ENCODE measurements around the gene EIF3A.
"Not testable (repeated sequence)": the region's sequence is repeated elsewhere in the genome, so short reads cannot be mapped to it uniquely, and the experiment has no call there.

EIF3A gene

DNA sequence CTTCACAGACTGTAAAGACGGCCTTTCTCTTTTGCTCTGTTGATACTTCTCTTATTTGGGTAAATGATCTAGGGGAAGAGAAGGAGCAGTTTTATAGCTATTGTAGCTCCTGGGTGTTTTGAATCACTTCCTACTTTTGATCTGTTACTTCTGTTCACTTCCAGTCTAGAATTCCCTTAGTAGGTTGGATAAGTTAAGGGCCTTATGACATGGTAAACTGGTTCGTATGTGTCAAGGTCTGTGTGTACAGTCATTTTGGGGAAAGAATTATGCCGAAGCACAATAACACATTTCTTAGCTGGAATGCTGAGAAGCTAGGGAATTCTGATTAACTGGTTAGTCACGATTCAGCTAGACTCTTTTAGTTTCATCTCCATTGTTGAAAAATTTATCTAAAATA, 31.4 kb upstream of the EIF3A start:
- Histone ChIP-seq H3K36me3 (ENCODE audit: control insufficient read depth, insufficient read depth, low read length) (peaks cover 94% of the 10 kb centered on the region), H3K9me3 (ENCODE audit: control insufficient read depth, low read length) (no peaks in the 10 kb centered on the region), H3K4me3 (ENCODE audit: extremely low read depth, insufficient read depth, low read length, poor library complexity, severe bottlenecking) (no peak overlapping the region), H3K27ac (ENCODE audit: low read depth, low read length, severe bottlenecking) (no peak overlapping the region), H3K4me1 (ENCODE audit: control insufficient read depth, insufficient read depth, low read length, poor library complexity, severe bottlenecking) (peaks cover 12% of the 10 kb centered on the region)
- 100% methylated on average over 1 to 2 of the region's 4 CpGs for WGBS, 2 experiments (ENCODE audit: insufficient coverage in 2 of 2)

DNA sequence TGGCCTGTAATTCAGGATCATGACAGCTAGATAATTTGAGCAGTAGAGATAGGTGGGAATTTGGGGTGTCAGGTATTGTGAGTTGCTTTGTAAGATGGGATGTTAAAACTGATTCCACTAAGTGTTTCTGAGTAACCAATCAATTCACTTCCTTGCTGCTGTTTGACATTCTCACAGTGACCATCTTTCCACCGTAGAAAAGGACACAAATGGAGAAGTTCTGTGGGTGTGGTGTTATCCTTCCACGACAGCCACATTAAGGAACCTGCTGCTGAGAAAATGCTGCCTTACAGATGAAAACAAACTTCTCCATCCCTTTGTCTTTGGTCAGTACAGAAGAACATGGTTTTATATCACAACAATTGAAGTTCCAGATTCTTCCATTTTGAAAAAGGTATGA, 27.2 kb upstream of the EIF3A start:
- not testable (repeated sequence) for H3K4me1 ChIP-seq (ENCODE audit: control insufficient read depth, insufficient read depth, low read length, poor library complexity, severe bottlenecking)
- H3K36me3 ChIP-seq (ENCODE audit: control insufficient read depth, insufficient read depth, low read length), result peaks cover 67% of the 10 kb centered on the region
- WGBS, 2 experiments (ENCODE audit: insufficient coverage in 2 of 2), result no CpG with 5 or more reads among the region's 2 CpGs

DNA sequence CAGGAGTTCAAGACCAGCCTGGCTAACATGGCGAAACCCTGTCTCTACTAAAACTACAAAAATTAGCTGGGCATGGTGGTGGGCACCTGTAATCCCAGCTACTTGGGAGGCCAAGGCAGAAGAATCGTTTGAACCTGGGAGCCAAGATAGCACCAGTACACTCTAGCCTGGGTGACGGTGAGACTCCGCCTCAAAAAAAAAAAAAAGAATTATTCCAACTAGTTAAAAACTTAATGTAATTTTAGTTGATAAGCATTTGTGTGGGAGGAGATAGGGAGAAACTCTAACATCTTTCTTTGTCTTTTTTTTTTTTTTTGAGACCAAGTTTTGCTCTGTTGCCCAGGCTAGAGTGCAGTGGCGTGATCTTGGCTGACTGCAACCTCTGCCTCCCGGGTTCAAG, 26.5 kb upstream of the EIF3A start:
- not testable (repeated sequence) for H3K9me3 ChIP-seq (ENCODE audit: control insufficient read depth, low read length); H3K4me3 ChIP-seq (ENCODE audit: extremely low read depth, insufficient read depth, low read length, poor library complexity, severe bottlenecking); H3K27ac ChIP-seq (ENCODE audit: low read depth, low read length, severe bottlenecking); H3K4me1 ChIP-seq (ENCODE audit: control insufficient read depth, insufficient read depth, low read length, poor library complexity, severe bottlenecking)
- peaks cover 61% of the 10 kb centered on the region for H3K36me3 ChIP-seq (ENCODE audit: control insufficient read depth, insufficient read depth, low read length)
- WGBS, 2 experiments (ENCODE audit: insufficient coverage in 2 of 2), result 80 to 89% methylated on average over 1 of the region's 6 CpGs

More for the DNA sequence above, 27.2 kb upstream of the EIF3A start:
- H3K27ac ChIP-seq (ENCODE audit: low read depth, low read length, severe bottlenecking); H3K4me3 ChIP-seq (ENCODE audit: extremely low read depth, insufficient read depth, low read length, poor library complexity, severe bottlenecking); H3K9me3 ChIP-seq (ENCODE audit: control insufficient read depth, low read length): not testable (repeated sequence)

DNA sequence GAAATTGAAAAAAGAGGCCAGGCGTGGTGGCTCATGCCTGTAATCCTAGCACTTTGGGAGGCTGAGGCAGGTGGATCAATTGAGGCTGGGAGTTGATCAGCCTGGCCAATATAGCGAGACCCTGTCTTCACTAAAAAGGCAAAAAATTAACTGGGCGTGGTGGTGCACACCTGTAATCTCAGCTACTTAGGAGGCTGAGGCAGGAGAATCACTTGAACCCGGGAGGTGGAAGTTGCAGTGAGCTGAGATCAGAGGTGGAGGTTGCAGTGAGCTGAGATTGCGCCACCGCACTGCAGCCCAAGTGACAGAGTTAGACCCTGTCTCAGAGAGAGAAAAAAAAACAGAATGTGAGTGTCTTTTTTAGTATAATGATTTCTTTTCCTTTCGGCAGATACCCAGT, 25.3 kb upstream of the EIF3A start:
- H3K27ac ChIP-seq (ENCODE audit: low read depth, low read length, severe bottlenecking); H3K4me3 ChIP-seq (ENCODE audit: extremely low read depth, insufficient read depth, low read length, poor library complexity, severe bottlenecking); H3K4me1 ChIP-seq (ENCODE audit: control insufficient read depth, insufficient read depth, low read length, poor library complexity, severe bottlenecking); H3K9me3 ChIP-seq (ENCODE audit: control insufficient read depth, low read length): not testable (repeated sequence)
- 96 to 97% methylated on average over 6 of the region's 7 CpGs for WGBS, 2 experiments (ENCODE audit: insufficient coverage in 2 of 2)
- H3K36me3 ChIP-seq (ENCODE audit: control insufficient read depth, insufficient read depth, low read length), result peaks cover 51% of the 10 kb centered on the region

DNA sequence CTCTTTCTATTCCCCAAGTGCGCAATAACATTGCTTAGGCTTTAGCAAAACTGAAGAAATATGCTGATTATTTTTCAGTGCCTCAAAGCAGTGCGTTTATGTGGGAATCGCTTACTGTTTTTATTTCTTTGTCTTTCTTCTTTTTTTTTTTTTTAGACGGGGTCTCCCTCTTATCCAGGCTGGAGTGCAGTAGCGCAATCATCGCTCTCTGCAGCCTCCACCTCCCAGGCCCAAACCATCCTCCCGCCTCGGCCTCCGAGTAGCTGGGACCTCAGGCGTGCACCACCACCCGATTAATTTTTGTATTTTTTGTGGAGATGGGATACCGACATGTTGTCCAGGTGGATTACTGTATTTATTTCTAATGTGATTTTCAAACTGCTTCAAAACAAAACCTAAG, 24.5 kb upstream of the EIF3A start:
- peaks cover 11% of the 10 kb centered on the region for H3K4me1 ChIP-seq (ENCODE audit: control insufficient read depth, insufficient read depth, low read length, poor library complexity, severe bottlenecking)
- 80 to 100% methylated on average over 1 to 4 of the region's 12 CpGs for WGBS, 2 experiments (ENCODE audit: insufficient coverage in 2 of 2)
- peak overlapping the region; percentile 68 for H3K4me3 ChIP-seq (ENCODE audit: extremely low read depth, insufficient read depth, low read length, poor library complexity, severe bottlenecking)
- H3K9me3 ChIP-seq (ENCODE audit: control insufficient read depth, low read length), result no peaks in the 10 kb centered on the region
- no peak overlapping the region for H3K27ac ChIP-seq (ENCODE audit: low read depth, low read length, severe bottlenecking)
- H3K36me3 ChIP-seq (ENCODE audit: control insufficient read depth, insufficient read depth, low read length), result peaks cover 44% of the 10 kb centered on the region

DNA sequence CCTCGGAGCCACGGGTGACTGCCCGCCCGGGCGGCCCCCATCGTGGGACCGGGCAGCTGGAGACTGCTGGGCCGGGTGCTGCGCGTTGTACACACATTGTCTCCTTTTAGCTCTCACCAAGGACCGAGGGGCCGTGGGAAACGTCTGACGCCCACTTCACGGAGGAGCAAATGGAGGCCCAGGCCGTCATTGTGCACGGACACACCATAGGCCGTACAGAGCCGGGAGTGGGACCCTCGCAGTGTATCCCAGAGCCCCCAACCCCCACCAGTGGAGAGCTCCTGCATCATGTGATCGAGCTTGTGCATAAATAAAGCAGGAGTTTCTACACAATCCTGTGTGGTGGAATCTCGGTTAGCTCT, 24.0 kb upstream of the EIF3A start:
- H3K36me3 ChIP-seq (ENCODE audit: control insufficient read depth, insufficient read depth, low read length), result peaks cover 38% of the 10 kb centered on the region
- WGBS, 2 experiments (ENCODE audit: insufficient coverage in 2 of 2), result 1% methylated on average over 13 to 15 of the region's 22 CpGs
- no peak overlapping the region for H3K27ac ChIP-seq (ENCODE audit: low read depth, low read length, severe bottlenecking)
- H3K4me3 ChIP-seq (ENCODE audit: extremely low read depth, insufficient read depth, low read length, poor library complexity, severe bottlenecking), result peak overlapping the region; percentile 68
- H3K9me3 ChIP-seq (ENCODE audit: control insufficient read depth, low read length), result no peaks in the 10 kb centered on the region
- H3K4me1 ChIP-seq (ENCODE audit: control insufficient read depth, insufficient read depth, low read length, poor library complexity, severe bottlenecking), result peaks cover 11% of the 10 kb centered on the region

DNA sequence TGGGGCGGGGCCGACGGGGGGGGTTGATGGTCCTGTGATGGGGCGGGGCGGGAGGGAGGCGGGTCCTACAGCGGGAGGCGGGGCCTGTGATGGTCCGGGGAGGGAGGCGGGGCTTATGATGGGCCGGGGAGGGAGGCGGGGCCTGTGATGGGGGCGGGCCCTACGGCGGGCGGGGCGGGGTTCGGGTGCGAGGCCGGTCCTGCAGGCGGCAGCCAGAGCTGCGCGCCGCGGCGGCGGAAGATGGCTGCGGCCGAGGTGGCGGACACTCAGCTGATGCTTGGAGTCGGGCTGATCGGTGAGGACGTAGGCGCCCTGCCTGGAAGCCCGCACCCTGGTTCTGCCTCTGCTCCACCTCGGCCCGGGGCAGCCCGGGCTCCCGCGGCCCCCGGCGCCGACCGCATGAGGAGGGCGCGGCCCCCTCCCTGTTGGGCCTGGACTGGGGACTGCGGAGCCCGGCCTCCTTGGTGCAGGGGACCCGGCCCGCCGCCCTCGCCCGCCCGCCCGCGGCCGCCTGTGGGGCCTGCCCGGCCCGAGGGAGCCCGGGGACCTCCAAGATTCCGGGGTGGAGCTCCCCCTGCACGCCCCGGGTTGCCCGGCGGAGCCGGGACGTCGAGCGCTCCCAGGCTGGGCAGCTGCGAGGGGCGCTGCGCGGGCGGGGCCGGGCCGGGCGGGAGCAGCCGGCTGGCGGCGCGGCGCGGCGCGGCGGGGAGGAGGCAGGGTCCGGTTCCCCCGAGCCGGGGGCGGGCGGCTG, 23.5 kb upstream of the EIF3A start, which contains the start of gene DENND10:
DENND10 (plus strand) TSS at position 211 of the 751 bp plus-strand sequence; CDS start at position 241, 30 bp downstream.
- peak within 1 kb of the TSS; percentile 36 for H3K27ac ChIP-seq (ENCODE audit: low read depth, low read length, severe bottlenecking)
- H3K4me3 ChIP-seq (ENCODE audit: extremely low read depth, insufficient read depth, low read length, poor library complexity, severe bottlenecking), result peak within 1 kb of the TSS; percentile 68
- H3K36me3 ChIP-seq (ENCODE audit: control insufficient read depth, insufficient read depth, low read length), result peaks cover 33% of the 10 kb centered on the region
- peaks cover 11% of the 10 kb centered on the region for H3K4me1 ChIP-seq (ENCODE audit: control insufficient read depth, insufficient read depth, low read length, poor library complexity, severe bottlenecking)
- WGBS, 2 experiments (ENCODE audit: insufficient coverage in 2 of 2), result 0% methylated on average over 52 to 67 of the region's 91 CpGs
- no peaks in the 10 kb centered on the region for H3K9me3 ChIP-seq (ENCODE audit: control insufficient read depth, low read length)

DNA sequence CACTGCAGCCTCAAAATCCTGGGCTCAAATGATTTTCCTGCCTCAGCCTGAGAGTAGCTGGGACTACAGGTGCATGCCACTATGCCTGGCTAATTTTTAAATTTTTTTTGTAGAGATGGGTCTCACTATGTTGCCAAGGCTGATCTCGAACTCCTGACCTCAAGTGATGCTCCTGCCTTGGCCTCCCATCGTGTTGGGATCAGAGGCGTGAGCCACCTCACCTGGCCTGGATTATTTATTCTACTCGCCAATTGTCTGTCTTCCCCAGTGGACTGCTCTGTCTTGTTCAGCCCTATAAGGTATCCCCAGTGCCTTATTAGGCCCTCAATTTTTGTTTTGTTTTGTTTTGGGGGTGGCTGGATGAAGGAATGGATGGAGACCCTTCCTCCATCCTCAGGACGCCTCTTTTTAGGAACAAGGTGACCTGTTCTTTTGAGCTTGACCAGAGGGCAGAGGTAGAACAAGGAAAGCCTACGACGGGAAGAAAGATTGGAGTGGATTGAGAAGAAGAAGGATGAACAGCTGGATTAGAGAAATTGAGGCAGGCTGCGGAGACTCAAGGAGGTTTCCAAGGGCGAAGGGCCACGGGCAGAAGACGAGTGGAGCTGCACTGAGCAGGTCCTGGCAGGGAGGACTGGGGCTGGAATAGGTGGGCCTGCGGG, 22.8 kb upstream of the EIF3A start:
- no peak overlapping the region for H3K4me3 ChIP-seq (ENCODE audit: extremely low read depth, insufficient read depth, low read length, poor library complexity, severe bottlenecking)
- no peak overlapping the region for H3K27ac ChIP-seq (ENCODE audit: low read depth, low read length, severe bottlenecking)
- WGBS, 2 experiments (ENCODE audit: insufficient coverage in 2 of 2), result 62 to 74% methylated on average over 8 to 11 of the region's 12 CpGs
- peaks cover 26% of the 10 kb centered on the region for H3K36me3 ChIP-seq (ENCODE audit: control insufficient read depth, insufficient read depth, low read length)
- H3K4me1 ChIP-seq (ENCODE audit: control insufficient read depth, insufficient read depth, low read length, poor library complexity, severe bottlenecking), result peaks cover 11% of the 10 kb centered on the region
- no peaks in the 10 kb centered on the region for H3K9me3 ChIP-seq (ENCODE audit: control insufficient read depth, low read length)

DNA sequence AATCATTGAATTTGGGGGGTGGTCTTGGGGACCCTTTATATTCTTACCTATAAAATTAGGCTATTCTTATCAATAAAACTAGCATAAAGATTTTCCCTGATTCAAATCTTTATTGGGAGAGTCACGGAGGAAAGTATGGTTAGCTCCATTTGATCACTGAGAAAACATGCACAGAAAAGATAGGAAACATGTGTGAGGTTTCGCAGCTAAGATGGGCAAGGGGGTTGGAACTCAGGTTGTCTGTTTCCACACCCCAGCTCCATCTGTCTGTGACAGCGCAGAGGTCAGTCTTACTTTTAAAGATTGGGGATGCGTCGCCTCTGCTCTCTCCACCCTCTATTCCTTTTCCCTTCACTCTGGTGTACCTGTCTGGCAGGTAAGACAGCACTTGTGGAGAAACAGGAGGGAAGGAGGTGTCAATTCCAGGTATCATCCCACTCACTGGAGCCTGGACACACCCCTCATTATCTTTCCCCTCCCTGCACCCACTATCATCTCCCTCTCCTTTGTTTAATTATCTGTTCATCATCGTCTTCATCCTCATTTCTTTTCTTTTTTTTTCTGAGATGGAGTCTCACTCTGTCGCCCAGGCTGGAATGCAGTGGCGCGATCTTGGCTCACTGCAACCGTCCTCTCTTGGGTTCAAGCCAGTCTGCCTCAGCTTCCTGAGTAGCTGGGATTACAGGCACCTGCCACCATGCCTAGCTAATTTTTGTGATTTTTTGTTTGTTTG, 20.9 kb upstream of the EIF3A start:
- 91 to 92% methylated on average over 6 to 7 of the region's 10 CpGs for WGBS, 2 experiments (ENCODE audit: insufficient coverage in 2 of 2)
- Histone ChIP-seq H3K9me3 (ENCODE audit: control insufficient read depth, low read length) (no peaks in the 10 kb centered on the region), H3K4me1 (ENCODE audit: control insufficient read depth, insufficient read depth, low read length, poor library complexity, severe bottlenecking) (peaks cover 11% of the 10 kb centered on the region), H3K4me3 (ENCODE audit: extremely low read depth, insufficient read depth, low read length, poor library complexity, severe bottlenecking) (no peak overlapping the region), H3K36me3 (ENCODE audit: control insufficient read depth, insufficient read depth, low read length) (peaks cover 14% of the 10 kb centered on the region), H3K27ac (ENCODE audit: low read depth, low read length, severe bottlenecking) (no peak overlapping the region)

DNA sequence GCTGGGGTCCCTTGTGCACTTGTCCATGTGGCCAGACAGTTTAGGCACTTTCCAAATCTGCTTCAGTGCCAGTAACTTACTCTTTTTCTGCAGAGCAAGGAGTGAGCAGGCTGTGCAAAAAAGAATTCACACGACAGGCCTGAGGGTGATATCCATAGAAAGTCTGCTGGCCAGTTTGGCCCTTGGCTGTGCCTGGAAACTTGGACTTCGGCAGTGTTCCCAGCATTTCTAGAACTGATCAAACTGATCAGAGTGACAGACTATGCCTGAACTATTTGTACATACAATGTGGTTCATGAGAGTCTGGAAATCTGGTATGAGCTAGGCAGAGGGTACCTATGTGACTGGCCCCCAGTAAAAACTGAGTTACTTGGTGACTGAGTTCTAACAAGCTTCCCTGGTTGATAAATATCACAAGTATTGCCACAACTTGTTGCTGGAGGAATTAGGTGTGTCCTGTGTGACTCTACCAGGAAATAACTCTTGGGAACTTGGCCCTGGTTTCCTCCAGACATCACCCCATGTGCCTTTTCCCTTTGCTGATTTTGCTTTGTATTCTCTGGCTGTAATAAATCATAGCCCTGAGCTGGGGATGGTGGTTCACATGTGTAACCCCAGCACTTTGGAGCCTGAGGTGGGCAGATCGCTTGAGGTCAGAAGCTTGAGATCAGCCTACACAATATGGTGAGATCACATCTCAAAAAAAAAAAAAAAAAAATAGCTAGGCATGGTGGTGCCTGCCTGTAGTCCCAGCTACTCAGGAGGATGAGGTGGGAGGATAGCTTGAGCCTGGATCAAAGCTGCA, 20.0 kb upstream of the EIF3A start:
- 92 to 100% methylated on average over 2 to 3 of the region's 3 CpGs for WGBS, 2 experiments (ENCODE audit: insufficient coverage in 2 of 2)
- H3K4me1 ChIP-seq (ENCODE audit: control insufficient read depth, insufficient read depth, low read length, poor library complexity, severe bottlenecking), result peaks cover 11% of the 10 kb centered on the region
- no peaks in the 10 kb centered on the region for H3K9me3 ChIP-seq (ENCODE audit: control insufficient read depth, low read length)
- peaks cover 6% of the 10 kb centered on the region for H3K36me3 ChIP-seq (ENCODE audit: control insufficient read depth, insufficient read depth, low read length)
- H3K4me3 ChIP-seq (ENCODE audit: extremely low read depth, insufficient read depth, low read length, poor library complexity, severe bottlenecking), result no peak overlapping the region
- H3K27ac ChIP-seq (ENCODE audit: low read depth, low read length, severe bottlenecking), result no peak overlapping the region

Data from mesodermal cell (in vitro differentiated cells).